Inflammatory macrophage (primary cell): ENCODE data around the gene LARP6.

ENCODE experiments used
- DNase-seq, 2 donors: peaks; one replicate each; pipeline ENCODE4 v3.0.0-alpha.2; 2020 to 2022

LARP6 gene

GRCh38 chr15:70793694-70794093 is 60.3 kb downstream of the LARP6 start:
- no peak for DNase-seq

DNA sequence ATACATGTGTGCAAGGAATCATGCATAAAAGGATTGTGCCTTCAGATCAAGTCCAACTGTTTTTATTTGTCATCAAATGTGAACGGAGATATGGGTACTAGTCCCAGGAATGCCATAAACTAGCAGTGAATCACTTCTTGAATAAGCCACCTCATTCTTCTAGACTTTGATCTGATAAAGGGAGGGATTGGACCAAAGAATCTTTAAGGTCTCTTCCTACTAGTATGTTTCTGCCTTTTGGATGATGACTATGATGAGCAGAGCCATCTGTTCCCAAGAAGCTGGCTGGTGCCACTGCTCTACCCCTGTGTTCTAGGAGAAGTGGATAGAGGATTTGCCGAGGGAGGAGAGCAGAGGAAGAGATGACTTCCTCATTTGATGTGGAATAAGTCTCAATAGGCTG is 61.8 kb downstream of the LARP6 start:
- no peak for DNase-seq

DNA sequence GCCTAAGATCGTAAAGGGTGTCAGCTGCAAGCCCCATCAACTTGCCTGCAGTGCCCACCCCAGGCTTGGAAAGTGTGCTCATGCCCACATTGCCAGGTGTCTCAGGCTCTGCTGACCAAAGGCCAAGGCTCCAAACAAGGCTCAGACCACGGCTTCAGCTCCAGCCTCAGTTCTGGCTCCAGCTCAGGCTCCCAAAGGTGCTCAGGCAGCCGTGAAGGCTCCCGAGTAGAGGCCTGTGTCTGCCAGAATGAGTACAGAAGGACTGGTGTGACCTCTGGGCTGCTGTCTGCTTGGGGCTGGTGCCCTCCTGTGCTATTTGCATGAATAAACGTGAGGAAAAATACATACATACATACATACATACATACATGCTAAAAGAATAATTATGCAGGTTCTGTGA is 62.7 kb downstream of the LARP6 start:
- DNase-seq = no peak

- no peak for DNase-seq
Observed at GRCh38 chr15:70789213-70789612, 64.7 kb downstream of the LARP6 start.

GRCh38 chr15:70788114-70789049 is 65.6 kb downstream of the LARP6 start:
- no peak for DNase-seq

DNA sequence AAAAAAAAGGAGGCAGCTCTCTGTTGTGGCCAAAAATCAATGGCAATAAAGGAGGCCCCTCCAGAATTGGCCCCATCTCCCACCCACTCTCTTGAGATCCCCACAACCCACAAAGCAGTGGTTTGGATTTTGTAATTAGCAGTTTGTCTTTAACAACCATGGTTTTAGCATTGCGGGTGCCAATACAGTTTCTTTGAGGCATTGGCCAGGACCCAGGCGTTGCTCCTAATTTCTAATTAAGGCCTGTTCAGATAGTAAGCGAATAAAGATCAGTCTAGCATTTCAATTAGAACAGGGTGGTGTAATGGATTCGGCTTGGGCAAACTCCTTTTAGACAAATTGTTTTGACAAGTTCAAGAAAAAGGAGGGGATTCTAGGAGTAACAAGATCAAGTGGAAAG is 67.0 kb downstream of the LARP6 start:
- no peak for DNase-seq

DNA sequence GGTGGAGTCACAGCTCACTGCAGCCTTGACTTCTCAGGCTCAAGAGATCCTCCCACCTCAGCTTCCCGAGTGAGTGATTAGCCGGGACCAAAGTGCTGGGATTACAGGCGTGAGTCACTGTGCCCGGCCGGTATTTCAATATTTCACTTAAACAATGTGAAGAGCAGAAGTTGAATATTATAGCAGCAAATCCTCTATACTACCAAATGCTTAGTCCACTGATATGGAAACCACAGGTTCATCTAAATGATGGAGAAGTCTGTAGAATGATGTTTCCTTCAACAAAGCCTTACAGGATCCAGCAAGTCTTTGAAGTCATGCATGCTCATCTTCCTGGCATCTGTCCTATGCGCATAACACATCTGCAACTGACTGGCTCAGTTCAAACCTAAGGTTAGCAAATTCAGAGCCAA is 70.3 kb downstream of the LARP6 start:
- DNase-seq = no peak

- no peak for DNase-seq
Observed at GRCh38 chr15:70783041-70783440, 70.9 kb downstream of the LARP6 start.

GRCh38 chr15:70781236-70781635 is 72.7 kb downstream of the LARP6 start:
- DNase-seq = no peak
